H1 (cell line): ENCODE data around the gene KLF6. TPM values are rescaled to one million over a fixed set of nuclear protein-coding genes. Genes with fewer than 3 reads are reported as not detected.

Experiments
- CTCF ChIA-PET: fragments of 300-600 bp; sonication (Branson Sonifier 250); formaldehyde crosslinking; loops from one replicate; lab custom pipeline; 2021; ENCODE audit not compliant: partially characterized antibody; lab: Charles Lee
- POLR2A ChIA-PET: fragments of 300-600 bp; sonication (Branson Sonifier 250); formaldehyde crosslinking; loops from one replicate; lab custom pipeline; 2021; ENCODE audit warnings: inconsistent platforms; ENCODE audit not compliant: partially characterized antibody; lab: Charles Lee
- DNase-seq, 2 experiments: peaks; one replicate each; pipeline versions ENCODE4 v3.0.0 to v3.0.0-alpha.2; 2010 to 2022; ENCODE audit warnings: low spot score in 2 of 2, low read depth in 1 of 2, mixed read lengths in 1 of 2
- FAIRE-seq: peaks from 2 replicates; lab custom pipeline; 2011; peaks lifted over from hg19 to GRCh38; lab: Jason Lieb, UNC
- H2AFZ ChIP-seq: 2 replicates; pipeline ENCODE4 v1.8.1; 2012; ENCODE audit warnings: low read length, inconsistent platforms
- H2AK5ac ChIP-seq: 2 replicates; pipeline ENCODE4 v1.6.1; 2013; ENCODE audit warnings: low read depth, low read length
- H2BK120ac ChIP-seq: replicated peaks from 2 replicates; pipeline ENCODE3; 2013; ENCODE audit warnings: low read depth, low read length, inconsistent platforms
- H2BK12ac ChIP-seq: 2 replicates; pipeline ENCODE4 v1.6.1; 2013; ENCODE audit warnings: low read depth, low read length
- H2BK15ac ChIP-seq: 2 replicates; pipeline ENCODE4 v1.6.1; 2013; ENCODE audit warnings: low read length
- H2BK20ac ChIP-seq: 2 replicates; pipeline ENCODE4 v1.6.1; 2013; ENCODE audit warnings: low read length
- H2BK5ac ChIP-seq: 2 replicates; pipeline ENCODE4 v1.6.1; 2013; ENCODE audit warnings: low read depth, low read length
- H3K14ac ChIP-seq: 2 replicates; pipeline ENCODE4 v1.6.1; 2013; ENCODE audit warnings: inconsistent platforms; ENCODE audit not compliant: insufficient read length
- H3K18ac ChIP-seq: 2 replicates; pipeline ENCODE4 v1.6.1; 2013; ENCODE audit warnings: low read length; ENCODE audit errors: extremely low read depth
- H3K23ac ChIP-seq: 2 replicates; pipeline ENCODE4 v1.6.1; 2013; ENCODE audit warnings: inconsistent platforms; ENCODE audit not compliant: insufficient read length
- H3K23me2 ChIP-seq: 2 replicates; pipeline ENCODE4 v1.6.1; 2013; ENCODE audit warnings: low read depth, low read length
- H3K27ac ChIP-seq: 2 replicates; pipeline ENCODE4 v1.6.1; 2011; ENCODE audit warnings: low read depth, low read length, inconsistent platforms
- H3K27me3 ChIP-seq, 4 experiments: replicated peaks in 1 of 4; 1 replicate in 1 of 4; 2 replicates in 3 of 4; pipeline versions ENCODE4 v1.6.1 to v1.8.1; 2011 to 2013; ENCODE audit warnings: low read length in 3 of 4, mild to moderate bottlenecking in 3 of 4, inconsistent platforms in 2 of 4, mixed read lengths in 2 of 4, moderate library complexity in 1 of 4; ENCODE audit not compliant: control insufficient read depth in 3 of 4, insufficient read depth in 3 of 4; ENCODE audit errors: extremely low read depth in 1 of 4
- H3K36me3 ChIP-seq, 4 experiments: 2 replicates each; pipeline versions ENCODE4 v1.6.1 to v1.8.1; 2011 to 2013; ENCODE audit warnings: mild to moderate bottlenecking in 4 of 4, low read length in 3 of 4, moderate library complexity in 2 of 4, control low read depth in 1 of 4, inconsistent platforms in 1 of 4; ENCODE audit not compliant: insufficient read depth in 4 of 4, control insufficient read depth in 2 of 4
- H3K4ac ChIP-seq: replicated peaks from 2 replicates; pipeline ENCODE3; 2013; ENCODE audit warnings: low read length, low read depth, mixed read lengths, inconsistent platforms; ENCODE audit not compliant: insufficient read length
- H3K4me1 ChIP-seq, 4 experiments: replicated peaks in 1 of 4; 1 replicate in 1 of 4; 2 replicates in 3 of 4; pipeline versions ENCODE4 v1.6.1 to v1.8.1; 2011 to 2013; ENCODE audit warnings: low read length in 3 of 4, inconsistent platforms in 2 of 4, mixed read lengths in 1 of 4; ENCODE audit not compliant: insufficient read depth in 4 of 4, control insufficient read depth in 3 of 4
- H3K4me2 ChIP-seq, 2 experiments: 2 replicates each; pipeline versions ENCODE4 v1.6.1 to v1.8.1; 2011 to 2013; ENCODE audit warnings: low read depth in 2 of 2, low read length in 2 of 2, control low read depth in 1 of 2, inconsistent platforms in 1 of 2, mild to moderate bottlenecking in 1 of 2; ENCODE audit not compliant: insufficient read depth in 1 of 2
- H3K4me3 ChIP-seq, 4 experiments: fragments of 200-600, 300-600 bp in 1 of 4; sonication (generic), shearing (Covaris generic), sonication (Bioruptor Twin) in 1 of 4; 2 replicates each; pipeline versions ENCODE4 v1.5.1 to v1.8.1; 2011 to 2016; ENCODE audit warnings: low read length in 4 of 4, low read depth in 3 of 4, control low read depth in 2 of 4, inconsistent platforms in 2 of 4, mild to moderate bottlenecking in 2 of 4, mixed read lengths in 1 of 4, moderate library complexity in 1 of 4; ENCODE audit not compliant: insufficient read depth in 2 of 4; ENCODE audit errors: extremely low read depth in 1 of 4
- H3K56ac ChIP-seq: replicated peaks from 2 replicates; pipeline ENCODE3; 2013; ENCODE audit warnings: low read depth, mild to moderate bottlenecking, mixed read lengths, low read length, inconsistent platforms; ENCODE audit not compliant: insufficient read length
- H3K79me1 ChIP-seq: 2 replicates; pipeline ENCODE4 v1.6.1; 2013; ENCODE audit warnings: low read depth, low read length, control low read depth
- H3K79me2 ChIP-seq, 2 experiments: 2 replicates each; pipeline versions ENCODE4 v1.6.1 to v1.8.1; 2012 to 2013; ENCODE audit warnings: low read length in 2 of 2, mild to moderate bottlenecking in 2 of 2, inconsistent platforms in 1 of 2; ENCODE audit not compliant: insufficient read depth in 2 of 2, control insufficient read depth in 1 of 2
- H3K9ac ChIP-seq, 4 experiments: replicated peaks in 1 of 4; 1 replicate in 1 of 4; 2 replicates in 3 of 4; pipeline versions ENCODE4 v1.6.1 to v1.8.1; 2011 to 2013; ENCODE audit warnings: low read depth in 3 of 4, low read length in 3 of 4, control low read depth in 2 of 4, mild to moderate bottlenecking in 2 of 4, moderate library complexity in 2 of 4, inconsistent platforms in 1 of 4; ENCODE audit errors: extremely low read depth in 1 of 4
- H3K9me3 ChIP-seq, 2 experiments: 2 replicates each; pipeline versions ENCODE4 v1.6.1 to v1.8.1; 2012 to 2013; ENCODE audit warnings: mild to moderate bottlenecking in 2 of 2, moderate library complexity in 2 of 2, control low read depth in 1 of 2, inconsistent platforms in 1 of 2, low read depth in 1 of 2, low read length in 1 of 2, mixed read lengths in 1 of 2; ENCODE audit not compliant: insufficient read depth in 2 of 2
- H4K20me1 ChIP-seq, 2 experiments: replicated peaks in 1 of 2; 2 replicates each; pipeline versions ENCODE3 to v1.8.1; 2011 to 2013; ENCODE audit warnings: inconsistent platforms in 2 of 2, low read length in 2 of 2, mild to moderate bottlenecking in 1 of 2; ENCODE audit not compliant: insufficient read depth in 2 of 2, control insufficient read depth in 1 of 2
- H4K5ac ChIP-seq: 2 replicates; pipeline ENCODE4 v1.6.1; 2013; ENCODE audit warnings: low read length, low read depth, mixed read lengths, inconsistent platforms; ENCODE audit not compliant: insufficient read length
- H4K8ac ChIP-seq: 2 replicates; pipeline ENCODE4 v1.8.0; 2013; ENCODE audit warnings: mild to moderate bottlenecking, moderate library complexity, low read length, inconsistent platforms; ENCODE audit not compliant: insufficient read depth; ENCODE audit errors: extremely low read depth
- H4K91ac ChIP-seq: replicated peaks from 2 replicates; pipeline ENCODE3; 2013; ENCODE audit warnings: low read length, mixed read lengths, inconsistent platforms; ENCODE audit not compliant: insufficient read length
- BACH1 ChIP-seq: IDR thresholded peaks from 2 replicates; pipeline ENCODE4 v1.6.1; 2012; ENCODE audit warnings: low read length, improper control_type of control experiment
- BCL11A ChIP-seq, 2 experiments: IDR thresholded peaks; one replicate each; pipeline ENCODE4 v1.6.1; 2011; ENCODE audit warnings: low read depth in 2 of 2, low read length in 2 of 2, mild to moderate bottlenecking in 2 of 2
- CREB1 ChIP-seq: IDR thresholded peaks from 2 replicates; pipeline ENCODE4 v1.6.1; 2012; ENCODE audit warnings: inconsistent platforms
- CTBP2 ChIP-seq: IDR thresholded peaks from 2 replicates; pipeline ENCODE4 v1.7.0; 2011; ENCODE audit warnings: borderline replicate concordance, mild to moderate bottlenecking, moderate library complexity, mixed read lengths, low read length; ENCODE audit not compliant: insufficient read depth, insufficient read length
- EGR1 ChIP-seq: IDR thresholded peaks from 2 replicates; pipeline ENCODE4 v1.6.1; 2011; ENCODE audit warnings: low read depth, low read length, borderline replicate concordance
- FOSL1 ChIP-seq: IDR thresholded peaks from 2 replicates; pipeline ENCODE4 v1.6.1; 2011; ENCODE audit warnings: mild to moderate bottlenecking, low read depth, low read length, moderate library complexity; ENCODE audit not compliant: insufficient read depth
- JUND ChIP-seq: IDR thresholded peaks from 2 replicates; pipeline ENCODE4 v1.6.1; 2011; ENCODE audit warnings: mild to moderate bottlenecking, improper control_type of control experiment, low read length
- RFX5 ChIP-seq: IDR thresholded peaks from 2 replicates; pipeline ENCODE4 v1.6.1; 2011; ENCODE audit warnings: low read depth, low read length, improper control_type of control experiment, borderline replicate concordance
- RNF2 ChIP-seq: fragments of 200-900, 300-1000 bp; sonication (generic); IDR thresholded peaks from 2 replicates; pipeline ENCODE4 v1.7.1; 2016; ENCODE audit warnings: borderline replicate concordance, low read depth, mild to moderate bottlenecking, antibody characterized with exemption, low read length; ENCODE audit not compliant: poor library complexity, severe bottlenecking; ENCODE audit errors: missing control alignments
- SRF ChIP-seq: IDR thresholded peaks from 2 replicates; pipeline ENCODE4 v1.6.1; 2011; ENCODE audit warnings: mild to moderate bottlenecking, low read depth, low read length, moderate library complexity
- TEAD4 ChIP-seq: IDR thresholded peaks from 2 replicates; pipeline ENCODE4 v1.6.1; 2012; ENCODE audit warnings: low read depth, low read length, inconsistent platforms, mixed read lengths
- WGBS, 2 experiments: shearing (Covaris generic) in 1 of 2; methylation state at CpG; one replicate each; pipeline versions ENCODE4 v1.1.6 to v1.1.7; 2013 to 2015; ENCODE audit warnings: low lambda C conversion rate in 2 of 2, mixed read lengths in 2 of 2, inconsistent platforms in 1 of 2, low coverage in 1 of 2, missing lambda C conversion rate in 1 of 2; ENCODE audit not compliant: insufficient replicate concordance in 2 of 2, insufficient coverage in 1 of 2, insufficient read length in 1 of 2; ENCODE audit errors: extremely low coverage in 1 of 2, missing lambda C conversion rate in 1 of 2; 5-methylcytosine and 5-hydroxymethylcytosine counted together
- polyA plus RNA-seq, 7 experiments: library from polyadenylated mRNA; depleted of rRNA in 3 of 7; stranded (reverse) in 5 of 7; unstranded in 2 of 7; fragments of >200 nt in 5 of 7; fragments of 200-250 nt in 2 of 7; gene quantifications; 1 replicate in 5 of 7; 2 replicates in 1 of 7; 4 replicates in 1 of 7; pipeline versions ENCODE4 v1.2.1 to v1.2.3, GENCODE V29; 2011 to 2013; ENCODE audit warnings: missing spikeins in 2 of 7, mixed read lengths in 2 of 7
- total RNA-seq: library from RNA; stranded (reverse); fragmentation: NEBNext Ultra II Directional; extraction: Animal tissue kit (Norgen Biotek cat#: 25700); gene quantifications from 2 replicates; pipeline ENCODE4 v1.2.1, GENCODE V29; 2021

Gene KLF6
- total and polyA plus RNA-seq, 2 of the 8 experiments (the other 6 are each of a cell fraction or from before 2014, with no cell fraction given), result 5.7 to 19.5 TPM

GRCh38 chr10:3750006-3750816, 34.8 kb downstream of the KLF6 start:
- POLR2A ChIA-PET, result interaction anchor here (1.6 kb wide), 1 partner anchor 35 kb away, joined by 5 read pairs; the partner anchor contains the start of gene KLF6
- H3K14ac ChIP-seq, result no peak overlapping the region
- no peak overlapping the region for H4K91ac ChIP-seq
- no peaks in the 10 kb centered on the region for H3K79me1 ChIP-seq
- FAIRE-seq (no peak), DNase-seq (no peak)
- no peak overlapping the region for H3K27ac ChIP-seq
- H3K79me2 ChIP-seq, result no peaks in the 10 kb centered on the region
- WGBS, 2 experiments, result 81% methylated on average over 11 of the region's 11 CpGs; no CpG with 5 or more reads in 1 of the 2 experiments
- H4K8ac ChIP-seq, result no peak overlapping the region
- H3K18ac ChIP-seq, result no peak overlapping the region
- H3K27me3 ChIP-seq, result no peaks in the 10 kb centered on the region
- CTCF ChIA-PET, result interaction anchor here (0.8 to 1.6 kb wide), 2 partner anchors 14 kb away, joined by 3 to 5 read pairs; no protein-coding TSS in a partner anchor
- no peak overlapping the region for H2BK12ac ChIP-seq
- no peak overlapping the region for H4K5ac ChIP-seq
- H3K23ac ChIP-seq, result no peak overlapping the region
- no peak overlapping the region for H3K56ac ChIP-seq
- H2BK5ac ChIP-seq, result no peak overlapping the region
- H3K4me2 ChIP-seq, result no peak overlapping the region
- H4K20me1 ChIP-seq, result no peaks in the 10 kb centered on the region
- H2AFZ ChIP-seq, result no peak overlapping the region
- no peak overlapping the region for H2BK20ac ChIP-seq
- no peak overlapping the region for H2AK5ac ChIP-seq
- no peak overlapping the region for H2BK120ac ChIP-seq
- H3K4ac ChIP-seq, result no peak overlapping the region
- H3K23me2 ChIP-seq, result no peaks in the 10 kb centered on the region
- H3K36me3 ChIP-seq, result no peaks in the 10 kb centered on the region
- peaks cover 0 to 6% (median 5%) of the 10 kb centered on the region in 4 experiments; a peak in 4 of 7 replicates for H3K4me1 ChIP-seq
- no peak overlapping the region for H2BK15ac ChIP-seq
- no peak overlapping the region for H3K4me3 ChIP-seq
- no peaks in the 10 kb centered on the region for H3K9me3 ChIP-seq
- no peak overlapping the region for H3K9ac ChIP-seq
- TF ChIP-seq CTBP2 (no peak), JUND (no peak), EGR1 (no peak), TEAD4 (no peak), FOSL1 (no peak), BACH1 (no peak), CREB1 (no peak), SRF (no peak), BCL11A (IDR thresholded peaks at IDR 0.05; ENCODE audit: low read depth in 2 of 2, low read length in 2 of 2) (no peak), RFX5 (no peak), RNF2 (no peak)
